ENCODE results near the gene AIPL1.

AIPL1 gene

GRCh38 chr17:6455321-6455705, 20.4 kb upstream of the AIPL1 start:
- peak overlapping the region in 1 of 2 donors; percentile 21 for H3K4me3 ChIP-seq (replicated peaks in 1 of 2; ENCODE audit: low read depth in 2 of 2, low read length in 2 of 2)
- no peak for TF ChIP-seq CTCF (IDR thresholded peaks at IDR 0.05; ENCODE audit: low read depth, low read length)
- DNase-seq (ENCODE audit: low read depth in 2 of 2): peak in 1 of 2 donors; percentile 35

DNA sequence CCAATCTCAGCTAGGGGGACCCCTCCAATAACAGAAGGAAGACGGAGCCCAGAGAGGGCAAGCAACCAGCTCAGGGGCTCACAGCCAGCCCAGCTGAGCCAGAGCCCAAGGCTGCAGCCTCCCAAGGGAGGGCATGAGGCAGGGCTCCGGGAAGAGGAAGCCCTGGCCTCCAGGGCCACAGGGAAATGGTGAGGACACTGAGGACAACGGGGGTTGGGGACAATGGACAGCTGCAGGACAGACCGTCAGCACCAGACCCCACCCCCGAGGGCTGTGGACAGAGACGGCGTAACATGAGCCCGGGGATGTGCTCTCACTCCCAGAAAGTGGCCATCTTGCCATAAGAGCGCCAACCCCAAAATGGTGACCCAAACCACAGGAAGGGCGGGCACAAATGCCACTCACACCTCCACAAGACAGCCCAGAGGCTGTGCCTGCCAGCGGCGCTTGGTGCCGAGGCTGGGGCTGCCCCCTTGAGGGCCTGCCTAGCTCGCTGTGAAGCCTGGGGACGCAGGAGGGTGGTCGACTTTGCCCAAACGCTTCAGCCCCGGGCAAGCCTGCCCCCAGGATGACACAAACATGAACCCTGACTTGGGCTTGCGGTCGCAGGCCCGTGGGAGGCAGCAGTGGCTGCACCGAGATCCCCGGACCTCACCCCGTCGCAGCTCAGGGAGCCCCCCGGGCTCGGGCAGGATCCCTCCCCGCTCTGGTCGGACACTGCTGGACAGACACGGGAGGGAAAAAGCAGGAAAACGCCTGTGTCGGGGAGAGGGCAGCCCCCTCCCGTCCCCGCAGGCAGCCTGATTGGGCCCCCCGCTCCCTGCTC, 19.8 kb upstream of the AIPL1 start:
- no peak for TF ChIP-seq CTCF (IDR thresholded peaks at IDR 0.05; ENCODE audit: low read depth, low read length)
- no peak for DNase-seq (ENCODE audit: low read depth in 2 of 2)
- no peak overlapping the region for H3K4me3 ChIP-seq (replicated peaks in 1 of 2; ENCODE audit: low read depth in 2 of 2, low read length in 2 of 2)

DNA sequence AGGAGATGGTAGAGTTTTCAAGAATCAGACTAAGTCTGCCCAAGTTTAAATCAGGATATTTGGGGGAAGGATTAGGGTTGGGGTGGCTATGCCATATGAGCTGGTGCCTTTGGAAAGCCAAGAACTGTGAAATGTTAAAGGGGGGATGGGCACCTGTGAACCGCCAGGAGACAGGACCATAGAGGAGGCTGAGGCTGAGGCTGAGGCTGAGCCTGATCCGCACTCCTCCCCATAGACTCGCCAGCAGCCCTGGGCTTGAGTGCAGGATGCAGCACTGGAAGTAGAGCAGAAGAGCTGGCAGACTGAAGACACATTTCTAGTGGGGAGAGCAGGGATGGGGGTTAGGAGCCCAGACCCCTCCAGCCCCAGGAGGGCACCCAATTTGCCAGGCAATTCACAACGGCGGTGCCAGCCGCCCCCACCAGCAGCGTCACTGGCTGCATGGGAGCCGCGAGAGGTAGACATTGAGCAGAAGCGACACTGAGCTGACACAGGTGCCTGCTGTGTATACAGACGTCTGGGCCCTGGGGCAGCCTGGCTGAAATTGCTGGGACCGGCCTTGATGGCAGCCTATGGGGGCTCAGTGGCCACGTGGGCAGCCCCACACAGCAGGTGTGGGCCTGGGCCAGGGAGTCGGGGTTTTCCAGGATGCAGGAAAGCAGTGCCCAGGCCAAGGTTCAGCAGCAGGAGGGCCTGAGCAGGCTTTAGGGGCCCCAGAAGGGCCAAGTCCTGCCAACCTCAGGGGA, 18.5 kb upstream of the AIPL1 start:
- no peak for TF ChIP-seq CTCF (IDR thresholded peaks at IDR 0.05; ENCODE audit: low read depth, low read length)
- DNase-seq (ENCODE audit: low read depth in 2 of 2): no peak
- H3K4me3 ChIP-seq (replicated peaks in 1 of 2; ENCODE audit: low read depth in 2 of 2, low read length in 2 of 2): no peak overlapping the region

- TF ChIP-seq CTCF (IDR thresholded peaks at IDR 0.05; ENCODE audit: low read depth, low read length): no peak
- DNase-seq (ENCODE audit: low read depth in 2 of 2): no peak
- H3K4me3 ChIP-seq (replicated peaks in 1 of 2; ENCODE audit: low read depth in 2 of 2, low read length in 2 of 2): no peak overlapping the region
Measured at GRCh38 chr17:6452471-6453266, 17.7 kb upstream of the AIPL1 start.

DNA sequence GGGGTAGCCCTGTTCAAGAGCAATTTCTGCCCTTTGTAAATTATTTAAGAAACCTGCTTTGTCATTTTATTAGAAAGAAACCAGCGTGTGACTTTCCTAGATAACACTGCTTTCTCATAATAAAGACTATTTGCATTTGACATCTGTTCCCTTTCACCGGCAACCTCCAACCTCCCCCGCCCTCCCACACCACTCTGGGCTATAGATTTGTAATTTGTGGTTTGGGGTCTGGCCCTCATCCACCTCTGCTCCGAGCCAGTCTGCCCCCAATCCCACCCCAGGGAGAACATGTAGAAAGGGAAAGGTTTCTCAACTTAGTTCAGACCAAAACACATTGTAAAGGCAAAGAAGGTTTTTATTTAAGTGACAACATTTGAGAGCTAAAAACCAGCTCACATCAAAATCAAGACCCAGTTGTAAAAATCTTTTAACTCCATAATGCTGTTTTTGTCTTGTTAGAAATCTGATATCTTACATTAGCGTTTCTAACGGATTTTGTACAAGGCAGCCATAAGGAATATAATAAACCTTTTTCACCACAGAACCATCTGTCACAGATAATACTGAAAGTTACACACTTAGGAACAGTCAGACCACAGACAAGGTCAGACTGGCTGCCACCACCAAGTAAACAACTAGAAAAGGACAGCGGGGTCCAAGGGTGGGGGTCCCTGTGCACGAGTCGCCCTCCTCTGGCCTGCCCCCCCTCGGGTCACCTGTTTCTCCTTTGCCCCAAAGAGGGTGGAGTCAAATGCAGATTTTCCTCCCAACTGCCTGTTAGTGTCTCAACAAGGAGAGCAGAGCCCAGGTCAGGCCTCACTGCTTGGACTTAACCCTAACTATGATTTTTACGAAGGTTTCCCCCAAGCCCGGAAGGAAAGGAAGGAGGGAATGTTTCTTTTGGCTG, 16.3 kb upstream of the AIPL1 start:
- no peak overlapping the region for H3K4me3 ChIP-seq (replicated peaks in 1 of 2; ENCODE audit: low read depth in 2 of 2, low read length in 2 of 2)
- no peak for DNase-seq (ENCODE audit: low read depth in 2 of 2)
- no peak for TF ChIP-seq CTCF (IDR thresholded peaks at IDR 0.05; ENCODE audit: low read depth, low read length)

DNA sequence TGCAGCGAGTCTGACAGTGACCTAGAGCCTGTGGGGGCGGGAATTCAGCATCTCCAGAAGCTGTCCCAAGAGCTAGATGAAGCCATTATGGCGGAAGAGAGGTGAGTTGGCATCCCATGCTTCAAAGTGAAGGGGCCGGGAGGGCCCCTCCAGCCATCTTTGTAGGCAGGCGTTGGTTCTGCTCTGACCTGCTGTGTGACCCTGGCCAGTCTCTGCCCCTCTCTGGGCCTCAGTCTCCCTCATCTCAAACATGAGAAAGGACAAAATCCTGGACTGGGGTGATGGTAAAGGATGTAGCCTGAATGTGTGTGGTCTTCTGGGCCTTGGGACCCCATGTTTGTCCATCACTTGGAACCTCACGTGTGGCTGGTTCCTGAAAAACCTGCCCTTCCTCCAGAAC, 14.4 kb upstream of the AIPL1 start:
- DNase-seq (ENCODE audit: low read depth in 2 of 2): no peak
- TF ChIP-seq CTCF (IDR thresholded peaks at IDR 0.05; ENCODE audit: low read depth, low read length): no peak

More for the DNA sequence above, 14.4 kb upstream of the AIPL1 start:
- H3K4me3 ChIP-seq (replicated peaks in 1 of 2; ENCODE audit: low read depth in 2 of 2, low read length in 2 of 2): no peak overlapping the region
